ENCODE measurements around the gene MTFR2.

The MTFR2 gene

DNA sequence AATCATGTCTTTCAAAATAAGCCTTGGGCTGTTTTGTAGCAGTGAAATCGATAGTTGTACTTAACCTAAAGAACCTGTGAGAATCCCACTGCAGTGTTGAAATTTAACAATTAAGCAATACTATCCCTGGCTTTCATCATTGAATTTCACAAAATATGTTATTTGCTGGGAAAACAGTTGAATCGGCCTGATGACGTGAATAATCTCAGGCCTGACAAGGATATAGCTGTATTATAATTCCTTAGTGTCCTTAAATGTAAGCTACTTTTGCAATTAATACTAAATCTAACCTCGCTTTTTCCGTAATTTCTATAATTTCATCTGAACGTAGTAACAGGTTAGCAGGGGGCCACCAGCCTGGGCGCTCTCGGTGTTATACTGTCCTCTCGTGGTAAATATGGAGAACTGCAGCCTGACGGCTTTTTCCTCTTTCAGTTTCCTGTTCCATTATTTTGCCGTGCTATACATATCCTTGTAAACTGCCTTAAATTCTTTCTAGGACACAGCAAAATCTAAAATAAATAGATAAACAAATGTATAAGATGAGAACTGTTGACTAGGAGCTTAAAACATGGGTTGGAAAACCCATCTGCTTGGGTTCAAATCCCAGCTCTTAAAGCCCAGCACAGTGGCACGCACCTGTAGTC, 24.0 kb downstream of the MTFR2 start (continued):
- TF ChIP-seq ZSCAN18 (tag by site-specific recombination; IDR thresholded peaks at IDR 0.05) (no peak), ZFP41 (tag by site-specific recombination; IDR thresholded peaks at IDR 0.05; ENCODE audit: borderline replicate concordance) (no peak), CTCF (tag by site-specific recombination; IDR thresholded peaks at IDR 0.05) (peak; percentile 86), ZNF221 (tag by site-specific recombination; IDR thresholded peaks at IDR 0.05; ENCODE audit: borderline replicate concordance) (no peak), ZBTB8A (tag by site-specific recombination; IDR thresholded peaks at IDR 0.05) (no peak), ZNF837 (tag by site-specific recombination; IDR thresholded peaks at IDR 0.05) (no peak), ZBTB21 (tag by site-specific recombination; IDR thresholded peaks at IDR 0.05) (no peak), ZNF530 (tag by site-specific recombination; IDR thresholded peaks at IDR 0.05; ENCODE audit: low read depth) (no peak), ZIC2 (tag by site-specific recombination; IDR thresholded peaks at IDR 0.05) (0 out of 2 replicates have a peak, but pooled peaks have one; percentile 13), ZNF48 (tag by site-specific recombination; IDR thresholded peaks at IDR 0.05) (no peak), ZNF544 (tag by site-specific recombination; IDR thresholded peaks at IDR 0.05) (no peak), YY1 (tag by site-specific recombination; IDR thresholded peaks at IDR 0.05) (no peak), ZNF561 (tag by site-specific recombination; IDR thresholded peaks at IDR 0.05; ENCODE audit: borderline replicate concordance) (0 out of 2 replicates have a peak, but pooled peaks have one; percentile 53), TCF7L2 (IDR thresholded peaks at IDR 0.05; ENCODE audit: borderline replicate concordance, low read depth, low read length) (no peak), ZNF37A (tag by site-specific recombination; IDR thresholded peaks at IDR 0.05) (no peak), REST (tag by site-specific recombination; IDR thresholded peaks at IDR 0.05) (no peak), PRDM10 (tag by site-specific recombination; IDR thresholded peaks at IDR 0.05) (no peak), ZNF707 (tag by site-specific recombination; IDR thresholded peaks at IDR 0.05) (no peak), GLIS1 (tag by site-specific recombination; IDR thresholded peaks at IDR 0.05) (peak; percentile 59), ZNF366 (tag by site-specific recombination; conservative IDR thresholded peaks at IDR 0.05) (0 out of 2 replicates have a peak, but pooled peaks have one; percentile 6), ZSCAN30 (tag by site-specific recombination; IDR thresholded peaks at IDR 0.05) (0 out of 2 replicates have a peak, but pooled peaks have one; percentile 39)
- TF ChIP-seq, protein P1, sequence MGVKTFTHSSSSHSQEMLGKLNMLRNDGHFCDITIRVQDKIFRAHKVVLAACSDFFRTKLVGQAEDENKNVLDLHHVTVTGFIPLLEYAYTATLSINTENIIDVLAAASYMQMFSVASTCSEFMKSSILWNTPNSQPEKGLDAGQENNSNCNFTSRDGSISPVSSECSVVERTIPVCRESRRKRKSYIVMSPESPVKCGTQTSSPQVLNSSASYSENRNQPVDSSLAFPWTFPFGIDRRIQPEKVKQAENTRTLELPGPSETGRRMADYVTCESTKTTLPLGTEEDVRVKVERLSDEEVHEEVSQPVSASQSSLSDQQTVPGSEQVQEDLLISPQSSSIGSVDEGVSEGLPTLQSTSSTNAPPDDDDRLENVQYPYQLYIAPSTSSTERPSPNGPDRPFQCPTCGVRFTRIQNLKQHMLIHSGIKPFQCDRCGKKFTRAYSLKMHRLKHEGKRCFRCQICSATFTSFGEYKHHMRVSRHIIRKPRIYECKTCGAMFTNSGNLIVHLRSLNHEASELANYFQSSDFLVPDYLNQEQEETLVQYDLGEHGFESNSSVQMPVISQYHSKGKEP (tag by site-specific recombination; IDR thresholded peaks at IDR 0.05) = 0 out of 2 replicates have a peak, but pooled peaks have one; percentile 4
- TF ChIP-seq, protein P2, sequence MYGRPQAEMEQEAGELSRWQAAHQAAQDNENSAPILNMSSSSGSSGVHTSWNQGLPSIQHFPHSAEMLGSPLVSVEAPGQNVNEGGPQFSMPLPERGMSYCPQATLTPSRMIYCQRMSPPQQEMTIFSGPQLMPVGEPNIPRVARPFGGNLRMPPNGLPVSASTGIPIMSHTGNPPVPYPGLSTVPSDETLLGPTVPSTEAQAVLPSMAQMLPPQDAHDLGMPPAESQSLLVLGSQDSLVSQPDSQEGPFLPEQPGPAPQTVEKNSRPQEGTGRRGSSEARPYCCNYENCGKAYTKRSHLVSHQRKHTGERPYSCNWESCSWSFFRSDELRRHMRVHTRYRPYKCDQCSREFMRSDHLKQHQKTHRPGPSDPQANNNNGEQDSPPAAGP (tag by site-specific recombination; IDR thresholded peaks at IDR 0.05) = no peak
- TF ChIP-seq, protein P3, sequence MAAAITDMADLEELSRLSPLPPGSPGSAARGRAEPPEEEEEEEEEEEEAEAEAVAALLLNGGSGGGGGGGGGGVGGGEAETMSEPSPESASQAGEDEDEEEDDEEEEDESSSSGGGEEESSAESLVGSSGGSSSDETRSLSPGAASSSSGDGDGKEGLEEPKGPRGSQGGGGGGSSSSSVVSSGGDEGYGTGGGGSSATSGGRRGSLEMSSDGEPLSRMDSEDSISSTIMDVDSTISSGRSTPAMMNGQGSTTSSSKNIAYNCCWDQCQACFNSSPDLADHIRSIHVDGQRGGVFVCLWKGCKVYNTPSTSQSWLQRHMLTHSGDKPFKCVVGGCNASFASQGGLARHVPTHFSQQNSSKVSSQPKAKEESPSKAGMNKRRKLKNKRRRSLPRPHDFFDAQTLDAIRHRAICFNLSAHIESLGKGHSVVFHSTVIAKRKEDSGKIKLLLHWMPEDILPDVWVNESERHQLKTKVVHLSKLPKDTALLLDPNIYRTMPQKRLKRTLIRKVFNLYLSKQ (tag by site-specific recombination; IDR thresholded peaks at IDR 0.05; ENCODE audit: borderline replicate concordance) = no peak
